ENCODE measurements around the gene ASB2.
A peak's percentile ranks its signal among the peaks of the same experiment; 100 is the strongest.

Gene ASB2

GRCh38 chr14:93912782-93913181 is 63.6 kb downstream of the ASB2 start:
- H3K4me3 ChIP-seq (ENCODE audit: low read depth, low read length) = no peak overlapping the region
- TF ChIP-seq CTCF (IDR thresholded peaks at IDR 0.05; ENCODE audit: low read depth, low read length) = no peak
- no peaks in the 10 kb centered on the region for H3K27me3 ChIP-seq
- H3K36me3 ChIP-seq = no peaks in the 10 kb centered on the region
- H3K4me1 ChIP-seq = no peaks in the 10 kb centered on the region
- DNase-seq = no peak
- no peaks in the 10 kb centered on the region for H3K9me3 ChIP-seq

DNA sequence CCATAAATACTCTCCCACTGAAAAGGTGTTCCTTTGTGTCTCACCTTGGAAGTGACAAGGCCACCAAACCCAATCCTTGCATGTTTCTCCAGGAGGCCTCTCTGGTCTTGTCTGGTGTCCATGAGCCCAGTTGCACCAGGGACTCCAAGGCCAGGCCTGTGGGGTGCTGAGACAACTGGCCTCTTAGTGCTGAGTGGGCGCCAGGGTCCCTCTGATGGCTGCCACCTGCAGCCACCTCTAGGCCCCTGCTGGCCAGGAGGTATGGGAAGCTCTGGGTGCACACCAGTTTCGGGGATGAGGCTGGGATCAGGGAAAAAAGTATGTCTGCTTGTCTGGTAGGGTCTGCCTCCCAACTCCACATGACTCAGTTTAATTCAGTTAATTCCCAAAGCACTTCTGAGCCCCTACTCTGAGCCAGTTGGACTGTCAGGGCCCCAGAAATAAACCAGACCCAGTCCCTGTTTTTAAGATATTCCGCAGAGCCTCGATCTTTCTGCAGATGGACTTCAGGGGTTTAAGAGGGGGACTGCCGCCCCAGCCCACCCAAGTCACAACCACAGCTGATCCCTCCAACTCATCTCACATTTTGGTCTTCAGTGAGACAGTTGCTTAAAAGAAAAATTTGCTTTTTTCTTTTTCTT is 64.3 kb downstream of the ASB2 start:
- no peaks in the 10 kb centered on the region for H3K36me3 ChIP-seq
- DNase-seq = no peak
- no peak for TF ChIP-seq CTCF (IDR thresholded peaks at IDR 0.05; ENCODE audit: low read depth, low read length)

DNA sequence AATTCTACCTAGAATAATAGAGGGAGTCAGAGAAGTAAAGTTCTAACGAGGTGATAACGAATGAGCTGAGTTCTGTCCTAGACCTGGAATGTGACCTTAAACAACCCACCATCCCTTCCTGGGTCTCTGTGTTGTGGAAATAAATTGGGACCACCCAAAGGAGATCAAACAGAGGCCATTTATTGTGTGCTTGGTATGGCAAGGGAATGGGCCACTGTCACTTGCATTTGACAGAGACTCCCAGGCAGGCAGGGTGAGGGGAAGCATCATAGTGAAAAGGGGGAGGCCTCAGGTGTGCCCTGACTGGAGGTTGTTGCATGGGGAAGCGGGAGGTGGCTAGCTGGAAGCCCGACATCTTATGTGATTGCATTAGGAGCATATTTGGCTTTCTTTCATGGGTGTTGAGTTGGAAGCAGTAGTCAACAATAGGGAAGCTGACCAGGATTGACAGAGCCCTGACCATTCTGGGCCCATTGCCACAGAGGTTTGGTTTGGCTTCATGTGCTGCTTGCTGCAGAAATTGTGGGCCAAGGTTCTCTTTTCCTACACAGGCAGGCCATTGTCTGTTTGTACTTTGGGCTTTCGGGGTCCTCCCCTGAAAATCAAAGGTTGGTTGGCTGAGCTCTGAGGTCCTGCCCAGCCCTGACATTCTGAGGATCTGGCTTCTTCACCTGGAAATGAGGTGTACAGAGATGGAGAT is 66.8 kb downstream of the ASB2 start:
- no peaks in the 10 kb centered on the region for H3K27me3 ChIP-seq
- no peaks in the 10 kb centered on the region for H3K4me1 ChIP-seq
- H3K9me3 ChIP-seq = no peaks in the 10 kb centered on the region; the same call in 1 of the 2 replicates
- no peak for DNase-seq
- no peaks in the 10 kb centered on the region for H3K36me3 ChIP-seq
- TF ChIP-seq CTCF (IDR thresholded peaks at IDR 0.05; ENCODE audit: low read depth, low read length) = no peak
- H3K4me3 ChIP-seq (ENCODE audit: low read depth, low read length) = no peak overlapping the region

More for the DNA sequence above, 64.3 kb downstream of the ASB2 start:
- Histone ChIP-seq H3K9me3 (no peaks in the 10 kb centered on the region), H3K27me3 (no peaks in the 10 kb centered on the region), H3K4me3 (ENCODE audit: low read depth, low read length) (no peak overlapping the region), H3K4me1 (no peaks in the 10 kb centered on the region)

- peak; percentile 81 for DNase-seq
- peak; percentile 96 for TF ChIP-seq CTCF (IDR thresholded peaks at IDR 0.05; ENCODE audit: low read depth, low read length)
- Histone ChIP-seq H3K36me3 (no peaks in the 10 kb centered on the region), H3K4me3 (ENCODE audit: low read depth, low read length) (no peak overlapping the region), H3K9me3 (no peaks in the 10 kb centered on the region; the same call in 1 of the 2 replicates), H3K4me1 (no peaks in the 10 kb centered on the region), H3K27me3 (no peaks in the 10 kb centered on the region)
Measured at GRCh38 chr14:93906341-93907329, 69.7 kb downstream of the ASB2 start.

GRCh38 chr14:93905623-93906022 is 70.7 kb downstream of the ASB2 start:
- Histone ChIP-seq H3K4me1 (no peaks in the 10 kb centered on the region), H3K27me3 (no peaks in the 10 kb centered on the region), H3K36me3 (no peaks in the 10 kb centered on the region), H3K9me3 (no peaks in the 10 kb centered on the region; the same call in 1 of the 2 replicates), H3K4me3 (ENCODE audit: low read depth, low read length) (no peak overlapping the region)
- no peak for TF ChIP-seq CTCF (IDR thresholded peaks at IDR 0.05; ENCODE audit: low read depth, low read length)
- no peak for DNase-seq
